ENCODE data around the gene ASPDH. TPM values are rescaled to one million over a fixed set of nuclear protein-coding genes. Genes with fewer than 3 reads are reported as not detected.
"Not testable (repeated sequence)": the region's sequence is repeated elsewhere in the genome, so short reads cannot be mapped to it uniquely, and the experiment has no call there.

ASPDH gene
- polyA plus RNA-seq, 4 donors: 0.27 to 20.0 (median 11.5) TPM

GRCh38 chr19:50476224-50476906 is 37.3 kb downstream of the ASPDH start, which contains the start of the genes EMC10 and GARIN5A:
EMC10 (plus strand) TSS chr19:50476507; CDS start chr19:50476545, 38 bp downstream.
GARIN5A (minus strand) TSS chr19:50476848; CDS start chr19:50476388, 460 bp downstream.
- H3K27me3 ChIP-seq (ENCODE audit: control insufficient read depth in 3 of 3, insufficient read depth in 3 of 3, low read length in 3 of 3): no peaks in the 10 kb centered on the region
- WGBS, 3 donors: 1 to 2% (median 1%) methylated on average over 48 to 58 of the region's 58 CpGs
- H3K9me3 ChIP-seq (ENCODE audit: control insufficient read depth in 2 of 2, insufficient read depth in 1 of 2, low read depth in 1 of 2, low read length in 1 of 2): peaks cover 0 to 20% of the 10 kb centered on the region in 2 donors
- H3K36me3 ChIP-seq (ENCODE audit: control insufficient read depth in 3 of 3, insufficient read depth in 2 of 3, low read depth in 1 of 3, low read length in 3 of 3): peaks cover 0 to 37% (median 4%) of the 10 kb centered on the region in 3 donors
- peak within 1 kb of the TSS; percentile 81 to 96 (median 82) for H3K27ac ChIP-seq (ENCODE audit: low read depth in 1 of 3, low read length in 2 of 3)
- no peak for FAIRE-seq
- peak within 1 kb of the TSS; percentile 82 to 99 (median 91) for H3K4me3 ChIP-seq (ENCODE audit: low read depth in 1 of 3, low read length in 3 of 3)
- DNase-seq: peak; percentile 93 to 97
- peaks cover 5 to 7% (median 6%) of the 10 kb centered on the region in 3 donors for H3K4me1 ChIP-seq (ENCODE audit: control insufficient read depth in 3 of 3, insufficient read depth in 2 of 3, low read depth in 1 of 3, low read length in 2 of 3)

- Histone ChIP-seq H3K9me3 (ENCODE audit: control insufficient read depth in 2 of 2, insufficient read depth in 1 of 2, low read depth in 1 of 2, low read length in 1 of 2) (peaks cover 0 to 20% of the 10 kb centered on the region in 2 donors), H3K4me1 (ENCODE audit: control insufficient read depth in 3 of 3, insufficient read depth in 2 of 3, low read depth in 1 of 3, low read length in 2 of 3) (peaks cover 5 to 7% (median 6%) of the 10 kb centered on the region in 3 donors), H3K4me3 (ENCODE audit: low read depth in 1 of 3, low read length in 3 of 3) (peak overlapping the region in 2 of 3 donors; percentile 91 to 99), H3K36me3 (ENCODE audit: control insufficient read depth in 3 of 3, insufficient read depth in 2 of 3, low read depth in 1 of 3, low read length in 3 of 3) (peaks cover 0 to 31% (median 4%) of the 10 kb centered on the region in 3 donors), H3K27me3 (ENCODE audit: control insufficient read depth in 3 of 3, insufficient read depth in 3 of 3, low read length in 3 of 3) (no peaks in the 10 kb centered on the region), H3K27ac (ENCODE audit: low read depth in 1 of 3, low read length in 2 of 3) (peak overlapping the region in 2 of 3 donors; percentile 82 to 96)
- 72 to 80% (median 72%) methylated on average over 26 to 29 of the region's 29 CpGs for WGBS, 3 donors
- no peak for DNase-seq
- FAIRE-seq: no peak
Observed at GRCh38 chr19:50475736-50476223, 37.9 kb downstream of the ASPDH start.

GRCh38 chr19:50475101-50475568 is 38.6 kb downstream of the ASPDH start:
- FAIRE-seq (no peak), DNase-seq (no peak)
- Histone ChIP-seq H3K4me1 (ENCODE audit: control insufficient read depth in 3 of 3, insufficient read depth in 2 of 3, low read depth in 1 of 3, low read length in 2 of 3) (peaks cover 5 to 7% (median 6%) of the 10 kb centered on the region in 3 donors), H3K4me3 (ENCODE audit: low read depth in 1 of 3, low read length in 3 of 3) (no peak overlapping the region), H3K27me3 (ENCODE audit: control insufficient read depth in 3 of 3, insufficient read depth in 3 of 3, low read length in 3 of 3) (no peaks in the 10 kb centered on the region), H3K9me3 (ENCODE audit: control insufficient read depth in 2 of 2, insufficient read depth in 1 of 2, low read depth in 1 of 2, low read length in 1 of 2) (peaks cover 0 to 20% of the 10 kb centered on the region in 2 donors), H3K36me3 (ENCODE audit: control insufficient read depth in 3 of 3, insufficient read depth in 2 of 3, low read depth in 1 of 3, low read length in 3 of 3) (peaks cover 0 to 25% (median 4%) of the 10 kb centered on the region in 3 donors), H3K27ac (ENCODE audit: low read depth in 1 of 3, low read length in 2 of 3) (no peak overlapping the region)
- 72 to 79% (median 74%) methylated on average over 12 of the region's 12 CpGs for WGBS, 3 donors

- not testable (repeated sequence) for H3K4me1 ChIP-seq (ENCODE audit: control insufficient read depth in 3 of 3, insufficient read depth in 2 of 3, low read depth in 1 of 3, low read length in 2 of 3); H3K4me3 ChIP-seq (ENCODE audit: low read depth in 1 of 3, low read length in 3 of 3); H3K27me3 ChIP-seq (ENCODE audit: control insufficient read depth in 3 of 3, insufficient read depth in 3 of 3, low read length in 3 of 3); FAIRE-seq; H3K27ac ChIP-seq (ENCODE audit: low read depth in 1 of 3, low read length in 2 of 3); DNase-seq; H3K36me3 ChIP-seq (ENCODE audit: control insufficient read depth in 3 of 3, insufficient read depth in 2 of 3, low read depth in 1 of 3, low read length in 3 of 3)
- H3K9me3 ChIP-seq (ENCODE audit: control insufficient read depth in 2 of 2, insufficient read depth in 1 of 2, low read depth in 1 of 2, low read length in 1 of 2): peaks cover 0 to 12% of the 10 kb centered on the region in 2 donors
- 48 to 59% (median 55%) methylated on average over 3 of the region's 3 CpGs for WGBS, 3 donors
Observed at GRCh38 chr19:50473336-50473735, 40.4 kb downstream of the ASPDH start.

GRCh38 chr19:50468818-50469217 is 44.9 kb downstream of the ASPDH start:
- Histone ChIP-seq H3K27me3 (ENCODE audit: control insufficient read depth in 3 of 3, insufficient read depth in 3 of 3, low read length in 3 of 3) (no peaks in the 10 kb centered on the region), H3K4me3 (ENCODE audit: low read depth in 1 of 3, low read length in 3 of 3) (no peak overlapping the region), H3K4me1 (ENCODE audit: control insufficient read depth in 3 of 3, insufficient read depth in 2 of 3, low read depth in 1 of 3, low read length in 2 of 3) (peaks cover 0 to 20% (median 8%) of the 10 kb centered on the region in 3 donors), H3K27ac (ENCODE audit: low read depth in 1 of 3, low read length in 2 of 3) (no peak overlapping the region), H3K36me3 (ENCODE audit: control insufficient read depth in 3 of 3, insufficient read depth in 2 of 3, low read depth in 1 of 3, low read length in 3 of 3) (no peaks in the 10 kb centered on the region), H3K9me3 (ENCODE audit: control insufficient read depth in 2 of 2, insufficient read depth in 1 of 2, low read depth in 1 of 2, low read length in 1 of 2) (no peaks in the 10 kb centered on the region)
- 82 to 91% (median 90%) methylated on average over 6 of the region's 6 CpGs for WGBS, 3 donors
- FAIRE-seq (no peak), DNase-seq (no peak)

- Histone ChIP-seq H3K36me3 (ENCODE audit: control insufficient read depth in 3 of 3, insufficient read depth in 2 of 3, low read depth in 1 of 3, low read length in 3 of 3) (no peaks in the 10 kb centered on the region), H3K4me1 (ENCODE audit: control insufficient read depth in 3 of 3, insufficient read depth in 2 of 3, low read depth in 1 of 3, low read length in 2 of 3) (peaks cover 0 to 20% (median 8%) of the 10 kb centered on the region in 3 donors), H3K27ac (ENCODE audit: low read depth in 1 of 3, low read length in 2 of 3) (no peak overlapping the region), H3K4me3 (ENCODE audit: low read depth in 1 of 3, low read length in 3 of 3) (no peak overlapping the region), H3K9me3 (ENCODE audit: control insufficient read depth in 2 of 2, insufficient read depth in 1 of 2, low read depth in 1 of 2, low read length in 1 of 2) (no peaks in the 10 kb centered on the region), H3K27me3 (ENCODE audit: control insufficient read depth in 3 of 3, insufficient read depth in 3 of 3, low read length in 3 of 3) (no peaks in the 10 kb centered on the region)
- 79 to 84% (median 84%) methylated on average over 18 of the region's 18 CpGs for WGBS, 3 donors
- DNase-seq: no peak
- no peak for FAIRE-seq
Observed at GRCh38 chr19:50467566-50467965, 46.1 kb downstream of the ASPDH start.

- H3K27ac ChIP-seq (ENCODE audit: low read depth in 1 of 3, low read length in 2 of 3): peak overlapping the region in 2 of 3 donors; percentile 21 to 50
- no peak for FAIRE-seq
Observed at GRCh38 chr19:50466706-50467039, 47.0 kb downstream of the ASPDH start.

GRCh38 chr19:50465986-50466705 is 47.6 kb downstream of the ASPDH start:
- whole genome bisulfite sequencing, 3 donors: 26 to 46% (median 41%) methylated on average over 29 of the region's 29 CpGs
- H3K4me1 ChIP-seq (ENCODE audit: control insufficient read depth in 3 of 3, insufficient read depth in 2 of 3, low read depth in 1 of 3, low read length in 2 of 3): peaks cover 0 to 20% (median 8%) of the 10 kb centered on the region in 3 donors

More at GRCh38 chr19:50466706-50467039, 47.0 kb downstream of the ASPDH start:
- Histone ChIP-seq H3K36me3 (ENCODE audit: control insufficient read depth in 3 of 3, insufficient read depth in 2 of 3, low read depth in 1 of 3, low read length in 3 of 3) (no peaks in the 10 kb centered on the region), H3K4me3 (ENCODE audit: low read depth in 1 of 3, low read length in 3 of 3) (no peak overlapping the region), H3K9me3 (ENCODE audit: control insufficient read depth in 2 of 2, insufficient read depth in 1 of 2, low read depth in 1 of 2, low read length in 1 of 2) (no peaks in the 10 kb centered on the region), H3K4me1 (ENCODE audit: control insufficient read depth in 3 of 3, insufficient read depth in 2 of 3, low read depth in 1 of 3, low read length in 2 of 3) (peaks cover 0 to 20% (median 8%) of the 10 kb centered on the region in 3 donors), H3K27me3 (ENCODE audit: control insufficient read depth in 3 of 3, insufficient read depth in 3 of 3, low read length in 3 of 3) (no peaks in the 10 kb centered on the region)
- 12 to 54% (median 37%) methylated on average over 11 of the region's 11 CpGs for WGBS, 3 donors
- peak in 1 of 2 donors; percentile 81 for DNase-seq

More at GRCh38 chr19:50465986-50466705, 47.6 kb downstream of the ASPDH start:
- peak overlapping the region in 2 of 3 donors; percentile 21 to 50 for H3K27ac ChIP-seq (ENCODE audit: low read depth in 1 of 3, low read length in 2 of 3)
- FAIRE-seq (no peak), DNase-seq (peak in 1 of 2 donors; percentile 50)
- H3K27me3 ChIP-seq (ENCODE audit: control insufficient read depth in 3 of 3, insufficient read depth in 3 of 3, low read length in 3 of 3): no peaks in the 10 kb centered on the region
- no peaks in the 10 kb centered on the region for H3K36me3 ChIP-seq (ENCODE audit: control insufficient read depth in 3 of 3, insufficient read depth in 2 of 3, low read depth in 1 of 3, low read length in 3 of 3)
- H3K9me3 ChIP-seq (ENCODE audit: control insufficient read depth in 2 of 2, insufficient read depth in 1 of 2, low read depth in 1 of 2, low read length in 1 of 2): no peaks in the 10 kb centered on the region
- H3K4me3 ChIP-seq (ENCODE audit: low read depth in 1 of 3, low read length in 3 of 3): no peak overlapping the region

All from small intestine (tissue), 7 donors.